Measurements from ENCODE around the gene LRRC23.

GRCh38 chr12:6873094-6874014, 31.3 kb upstream of the LRRC23 start, which contains the start of gene SPSB2:
- TF ChIP-seq CTCF (IDR thresholded peaks at IDR 0.05) (peak in 2 of 3 experiments; percentile 10 to 37), POLR2AphosphoS5 (IDR thresholded peaks at IDR 0.05) (peak; percentile 83 to 86), POLR2A (IDR thresholded peaks at IDR 0.05; ENCODE audit: low read depth) (peak; percentile 74)
